Endodermal cell (in vitro differentiated cells): ENCODE measurements around the gene GJC2. TPM values are rescaled to one million over a fixed set of nuclear protein-coding genes. Genes with fewer than 3 reads are reported as not detected.
A peak's percentile ranks its signal among the peaks of the same experiment; 100 is the strongest.

ENCODE experiments used
- DNase-seq: peaks from one replicate; pipeline ENCODE4 v3.0.0-alpha.2; 2017
- H3K27ac ChIP-seq: 2 replicates; pipeline ENCODE4 v1.5.1; 2013; ENCODE audit warnings: mild to moderate bottlenecking, low read depth, low read length, moderate library complexity
- H3K27me3 ChIP-seq: 2 replicates; pipeline ENCODE4 v1.6.1; 2013; ENCODE audit warnings: mild to moderate bottlenecking, low read length, moderate library complexity; ENCODE audit not compliant: insufficient read depth, control insufficient read depth, poor library complexity, severe bottlenecking
- H3K36me3 ChIP-seq: 2 replicates; pipeline ENCODE4 v1.7.0; 2013; ENCODE audit warnings: mild to moderate bottlenecking, low read length, moderate library complexity; ENCODE audit not compliant: control insufficient read depth, insufficient read depth
- H3K4me1 ChIP-seq: one replicate; pipeline ENCODE4 v1.7.0; 2013; ENCODE audit warnings: low read length; ENCODE audit not compliant: control insufficient read depth, insufficient read depth
- H3K4me3 ChIP-seq: 2 replicates; pipeline ENCODE4 v1.5.1; 2013; ENCODE audit warnings: mild to moderate bottlenecking, low read length, moderate library complexity
- H3K9ac ChIP-seq: 2 replicates; pipeline ENCODE4 v1.6.1; 2013; ENCODE audit warnings: mild to moderate bottlenecking, low read length, moderate library complexity; ENCODE audit not compliant: poor library complexity, severe bottlenecking; ENCODE audit errors: extremely low read depth
- H3K9me3 ChIP-seq: 2 replicates; pipeline ENCODE4 v1.6.1; 2013; ENCODE audit warnings: mild to moderate bottlenecking, low read length, moderate library complexity; ENCODE audit not compliant: control insufficient read depth
- H3K27ac Mint-ChIP-seq: 2 replicates; pipeline ENCODE4 v1.8.0; 2020; ENCODE audit warnings: mixed read lengths
- H3K27me3 Mint-ChIP-seq: 2 replicates; pipeline ENCODE4 v1.8.0; 2021; ENCODE audit warnings: mild to moderate bottlenecking, mixed read lengths; ENCODE audit not compliant: insufficient read depth
- H3K36me3 Mint-ChIP-seq: 2 replicates; pipeline ENCODE4 v1.8.0; 2020; ENCODE audit warnings: low read depth, mixed read lengths
- H3K4me1 Mint-ChIP-seq: 2 replicates; pipeline ENCODE4 v1.8.0; 2020; ENCODE audit warnings: mixed read lengths
- H3K4me3 Mint-ChIP-seq: 2 replicates; pipeline ENCODE4 v1.8.0; 2020; ENCODE audit warnings: mild to moderate bottlenecking, moderate library complexity, mixed read lengths
- H3K9me3 Mint-ChIP-seq: 2 replicates; pipeline ENCODE4 v1.8.0; 2020; ENCODE audit warnings: mild to moderate bottlenecking, mixed read lengths
- WGBS, 2 experiments: methylation state at CpG; one replicate each; pipeline versions ENCODE4 v1.1.5 to v1.1.7; 2013; ENCODE audit warnings: missing lambda C conversion rate in 2 of 2, mixed read lengths in 1 of 2; ENCODE audit not compliant: insufficient coverage in 1 of 2, insufficient read length in 1 of 2; 5-methylcytosine and 5-hydroxymethylcytosine counted together
- total RNA-seq, 2 donors: library from RNA; stranded (reverse); fragmentation: NEBNext Ultra II Directional in 1 of 2; extraction: Animal tissue kit (Norgen Biotek cat#: 25700) in 1 of 2; gene quantifications; 2 replicates in 1 of 2; 3 replicates in 1 of 2; pipeline ENCODE4 v1.2.1, GENCODE V29; 2021
- TF ChIP-seq, protein P1 (sequence below): fragments of 200-600 bp; sonication (generic); conservative IDR thresholded peaks from 2 replicates; pipeline ENCODE4 v1.5.0; 2021; ENCODE audit warnings: antibody characterized with exemption, mild to moderate bottlenecking

The GJC2 gene
- total RNA-seq, 2 donors from 2014 or later = 0.53 to 0.60 TPM

DNA sequence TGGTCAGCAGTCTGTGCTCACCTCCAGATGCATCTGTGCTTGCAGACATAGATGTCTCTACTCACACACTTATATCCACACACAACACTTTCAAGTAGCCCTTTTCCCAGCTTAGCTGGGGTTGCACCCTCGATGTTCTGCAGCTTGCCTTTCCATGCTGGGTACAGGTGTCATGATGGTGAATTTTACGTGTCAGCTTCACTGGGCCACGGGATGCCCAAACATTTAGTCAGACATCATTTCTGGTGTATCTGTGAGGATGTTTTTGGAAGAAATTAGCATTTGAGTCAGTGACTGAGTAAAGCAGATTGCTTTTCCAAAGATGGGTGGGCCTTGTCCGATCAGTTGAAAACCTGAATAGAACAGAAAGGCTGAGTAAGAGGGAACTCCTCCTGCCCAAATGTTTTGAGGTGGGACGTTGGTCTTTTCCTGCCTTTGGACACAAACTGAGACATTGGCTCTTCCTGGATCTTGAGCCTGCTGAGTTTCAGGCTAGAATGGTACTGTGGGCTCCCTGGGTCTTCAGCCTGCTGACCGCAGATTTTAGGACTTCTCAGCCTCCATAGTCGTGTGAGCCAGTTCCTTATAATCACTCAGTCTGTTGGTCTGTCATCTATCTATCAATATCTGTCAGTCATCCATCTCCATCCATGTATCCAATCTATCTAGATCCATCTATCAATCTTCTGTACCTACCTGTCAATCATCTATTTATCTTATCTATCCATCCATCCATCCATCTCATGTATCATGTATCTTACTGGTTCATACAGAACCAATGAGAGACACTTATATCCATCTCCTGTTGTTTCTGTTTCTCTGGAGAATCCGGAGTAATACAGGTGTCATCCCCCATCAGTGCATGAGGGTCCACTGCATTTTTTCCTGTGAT lies 45.4 kb downstream of the GJC2 start:
- 88 to 96% methylated on average over 7 to 8 of the region's 8 CpGs for WGBS, 2 experiments
- no peak overlapping the region for H3K27ac ChIP-seq
- no peak overlapping the region for H3K9ac ChIP-seq
- Mint-ChIP-seq H3K36me3 (peaks cover 10% of the 10 kb centered on the region), H3K27me3 (peaks cover 17% of the 10 kb centered on the region), H3K27ac (no peak overlapping the region), H3K4me3 (no peak overlapping the region), H3K9me3 (peaks cover 34% of the 10 kb centered on the region), H3K4me1 (no peaks in the 10 kb centered on the region)
- H3K4me1 ChIP-seq = no peaks in the 10 kb centered on the region
- H3K36me3 ChIP-seq = no peaks in the 10 kb centered on the region
- H3K27me3 ChIP-seq = no peaks in the 10 kb centered on the region
- TF ChIP-seq, protein P1, sequence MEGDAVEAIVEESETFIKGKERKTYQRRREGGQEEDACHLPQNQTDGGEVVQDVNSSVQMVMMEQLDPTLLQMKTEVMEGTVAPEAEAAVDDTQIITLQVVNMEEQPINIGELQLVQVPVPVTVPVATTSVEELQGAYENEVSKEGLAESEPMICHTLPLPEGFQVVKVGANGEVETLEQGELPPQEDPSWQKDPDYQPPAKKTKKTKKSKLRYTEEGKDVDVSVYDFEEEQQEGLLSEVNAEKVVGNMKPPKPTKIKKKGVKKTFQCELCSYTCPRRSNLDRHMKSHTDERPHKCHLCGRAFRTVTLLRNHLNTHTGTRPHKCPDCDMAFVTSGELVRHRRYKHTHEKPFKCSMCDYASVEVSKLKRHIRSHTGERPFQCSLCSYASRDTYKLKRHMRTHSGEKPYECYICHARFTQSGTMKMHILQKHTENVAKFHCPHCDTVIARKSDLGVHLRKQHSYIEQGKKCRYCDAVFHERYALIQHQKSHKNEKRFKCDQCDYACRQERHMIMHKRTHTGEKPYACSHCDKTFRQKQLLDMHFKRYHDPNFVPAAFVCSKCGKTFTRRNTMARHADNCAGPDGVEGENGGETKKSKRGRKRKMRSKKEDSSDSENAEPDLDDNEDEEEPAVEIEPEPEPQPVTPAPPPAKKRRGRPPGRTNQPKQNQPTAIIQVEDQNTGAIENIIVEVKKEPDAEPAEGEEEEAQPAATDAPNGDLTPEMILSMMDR = no peak
- H3K4me3 ChIP-seq = no peak overlapping the region
- DNase-seq = no peak
- H3K9me3 ChIP-seq = peaks cover 19% of the 10 kb centered on the region

GRCh38 chr1:228197555-228198147 lies 47.9 kb downstream of the GJC2 start:
- Mint-ChIP-seq H3K36me3 (peaks cover 15% of the 10 kb centered on the region), H3K4me1 (no peaks in the 10 kb centered on the region), H3K27ac (no peak overlapping the region), H3K27me3 (peaks cover 30% of the 10 kb centered on the region), H3K9me3 (peaks cover 49% of the 10 kb centered on the region), H3K4me3 (no peak overlapping the region)
- Histone ChIP-seq H3K9ac (no peak overlapping the region), H3K27me3 (no peaks in the 10 kb centered on the region), H3K27ac (no peak overlapping the region), H3K9me3 (peaks cover 25% of the 10 kb centered on the region), H3K36me3 (no peaks in the 10 kb centered on the region), H3K4me1 (no peaks in the 10 kb centered on the region), H3K4me3 (no peak overlapping the region)
- 92 to 93% methylated on average over 4 of the region's 4 CpGs for WGBS, 2 experiments
- DNase-seq = no peak
- TF ChIP-seq, protein P1 = no peak

DNA sequence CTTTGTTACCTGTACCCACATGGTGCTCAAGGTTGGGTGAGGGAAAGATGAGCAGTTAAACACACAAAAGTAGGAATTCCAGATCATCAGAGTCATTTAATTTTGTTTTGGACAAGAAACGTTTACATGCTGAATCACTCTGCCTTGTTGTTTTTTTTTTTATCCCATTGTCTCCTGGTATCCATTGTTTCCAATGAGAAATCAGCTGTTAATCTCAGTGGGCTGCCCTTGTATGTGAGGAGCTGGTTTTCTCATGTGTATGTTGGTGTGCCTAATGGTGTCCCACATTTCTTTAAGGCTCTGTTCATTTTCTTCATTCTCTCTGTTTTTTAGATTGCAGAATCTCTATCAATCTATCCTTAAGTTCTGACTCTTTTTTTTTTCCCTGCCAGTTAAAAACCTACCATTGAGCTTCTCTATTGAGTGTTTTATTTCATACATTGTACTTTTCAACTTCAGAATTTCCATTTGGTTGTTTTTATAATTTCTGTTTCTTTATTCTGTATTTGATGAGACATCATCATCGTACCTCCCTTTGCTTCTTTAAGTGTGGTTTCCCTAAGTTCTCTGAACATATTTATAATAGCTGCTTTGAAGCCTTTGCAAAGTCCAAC lies 49.4 kb downstream of the GJC2 start:
- Histone ChIP-seq H3K4me1 (no peaks in the 10 kb centered on the region), H3K36me3 (no peaks in the 10 kb centered on the region), H3K9ac (no peak overlapping the region), H3K9me3 (peaks cover 25% of the 10 kb centered on the region), H3K27ac (no peak overlapping the region), H3K4me3 (peak overlapping the region; percentile 5), H3K27me3 (peaks cover 8% of the 10 kb centered on the region)
- no peak overlapping the region for H3K27ac Mint-ChIP-seq
- WGBS, 2 experiments = 65 to 81% methylated on average over 2 of the region's 2 CpGs
- H3K36me3 Mint-ChIP-seq = peaks cover 15% of the 10 kb centered on the region
- H3K4me1 Mint-ChIP-seq = no peaks in the 10 kb centered on the region
- no peak overlapping the region for H3K4me3 Mint-ChIP-seq
- H3K9me3 Mint-ChIP-seq = peaks cover 49% of the 10 kb centered on the region
- TF ChIP-seq, protein P1 = peak; percentile 11
- DNase-seq = no peak
- peaks cover 42% of the 10 kb centered on the region for H3K27me3 Mint-ChIP-seq
